ENCODE data around the gene PSMD13.
"Not testable (repeated sequence)": the region's sequence is repeated elsewhere in the genome, so short reads cannot be mapped to it uniquely, and the experiment has no call there.

PSMD13 gene

GRCh38 chr11:218815-219593 is 17.8 kb upstream of the PSMD13 start:
- DNase-seq: no peak

GRCh38 chr11:220641-221215 is 16.0 kb upstream of the PSMD13 start:
- DNase-seq: not testable (repeated sequence)

DNA sequence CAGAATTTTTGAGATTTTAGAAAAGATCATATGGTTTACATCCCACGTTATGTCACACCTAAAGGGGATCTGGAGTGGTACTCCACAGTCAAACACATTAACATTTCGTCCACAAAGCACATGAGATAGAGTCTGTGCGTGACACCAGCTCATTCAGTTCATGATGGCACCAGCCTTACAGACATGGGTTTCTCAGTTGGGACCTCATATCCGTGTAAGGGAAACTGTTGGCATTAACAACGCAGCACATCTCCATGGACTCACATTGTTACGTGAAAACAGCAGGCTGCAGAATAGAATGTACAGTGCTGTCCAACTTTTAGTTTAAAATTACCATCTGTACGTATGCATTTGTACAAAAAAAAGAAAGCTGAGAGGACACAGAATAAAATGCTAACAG is 15.2 kb upstream of the PSMD13 start:
- no peak for DNase-seq

- no peak for DNase-seq
These were observed 14.6 kb upstream of the PSMD13 start for GRCh38 chr11:221998-222789.

DNA sequence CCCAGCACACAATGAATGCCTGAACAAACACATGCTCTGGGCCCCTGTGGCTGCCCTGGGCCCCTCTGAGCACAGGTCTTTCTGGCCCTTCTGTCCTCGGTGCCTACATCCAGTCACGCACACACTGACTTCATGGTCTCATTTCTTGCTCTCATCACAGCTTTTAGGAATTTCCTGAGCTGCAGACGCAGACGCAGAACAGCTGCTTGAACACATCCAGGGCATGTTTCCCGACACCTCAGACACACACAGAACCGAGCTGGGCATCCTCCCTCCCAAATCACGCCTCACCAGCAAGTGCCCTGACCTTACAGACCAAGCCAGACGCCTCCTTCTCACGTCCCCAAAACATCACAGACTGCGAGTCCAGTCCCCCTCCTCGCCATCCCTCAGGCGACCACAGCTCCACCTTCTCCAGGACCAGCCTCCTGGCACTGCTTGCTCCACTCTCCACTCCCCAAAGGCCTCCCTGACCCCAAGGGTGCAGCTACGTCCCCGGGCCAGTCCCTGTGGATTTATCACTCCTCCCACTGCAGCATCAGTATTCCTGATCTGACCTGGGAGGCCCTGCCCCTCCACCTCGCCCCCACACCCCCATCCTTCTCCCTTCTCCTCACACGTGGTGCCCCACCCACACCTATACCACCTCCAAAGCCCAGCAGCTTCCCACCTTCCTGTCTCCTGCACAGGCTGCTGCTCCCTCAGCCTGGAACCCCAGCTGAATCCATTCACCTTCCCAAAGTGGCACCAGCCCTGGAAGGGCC is 13.6 kb upstream of the PSMD13 start:
- DNase-seq: no peak

GRCh38 chr11:223884-224283 is 12.9 kb upstream of the PSMD13 start:
- no peak for DNase-seq

GRCh38 chr11:224424-224823 is 12.4 kb upstream of the PSMD13 start:
- DNase-seq: no peak

DNA sequence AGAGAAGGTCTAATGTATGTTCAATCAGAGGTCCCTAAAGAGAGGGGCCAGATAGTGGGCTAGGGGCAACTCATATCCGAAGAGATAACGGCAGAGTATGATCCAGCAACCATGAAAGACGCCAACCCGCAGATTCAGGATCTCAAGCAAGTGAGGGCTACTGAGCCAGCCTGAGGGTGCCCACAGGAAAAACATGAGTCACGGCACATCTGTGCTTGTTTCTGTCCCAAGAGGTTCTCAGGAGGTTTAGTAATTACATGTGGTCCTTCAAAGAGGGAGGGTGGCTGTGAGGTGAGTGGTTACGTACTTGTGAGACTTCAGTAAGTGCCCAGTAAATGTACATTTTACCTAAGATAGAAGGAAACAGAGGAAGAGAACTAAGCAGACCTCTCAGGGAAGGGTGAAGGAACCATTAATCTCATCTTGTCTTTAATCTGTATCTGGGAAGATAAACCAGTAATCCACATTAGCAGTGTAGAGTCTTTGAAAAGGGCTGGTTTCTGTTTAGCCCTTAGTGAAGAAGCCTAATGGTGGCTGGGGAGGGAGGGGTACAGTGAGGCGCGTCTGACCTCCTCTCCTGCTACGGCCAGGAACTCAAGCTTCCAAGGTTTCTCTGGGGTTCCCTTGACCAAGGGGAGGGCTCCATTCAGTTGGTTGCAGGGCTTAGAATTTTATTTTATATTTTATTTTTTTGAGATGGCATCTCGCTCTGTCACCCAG is 10.9 kb upstream of the PSMD13 start:
- no peak for DNase-seq

DNA sequence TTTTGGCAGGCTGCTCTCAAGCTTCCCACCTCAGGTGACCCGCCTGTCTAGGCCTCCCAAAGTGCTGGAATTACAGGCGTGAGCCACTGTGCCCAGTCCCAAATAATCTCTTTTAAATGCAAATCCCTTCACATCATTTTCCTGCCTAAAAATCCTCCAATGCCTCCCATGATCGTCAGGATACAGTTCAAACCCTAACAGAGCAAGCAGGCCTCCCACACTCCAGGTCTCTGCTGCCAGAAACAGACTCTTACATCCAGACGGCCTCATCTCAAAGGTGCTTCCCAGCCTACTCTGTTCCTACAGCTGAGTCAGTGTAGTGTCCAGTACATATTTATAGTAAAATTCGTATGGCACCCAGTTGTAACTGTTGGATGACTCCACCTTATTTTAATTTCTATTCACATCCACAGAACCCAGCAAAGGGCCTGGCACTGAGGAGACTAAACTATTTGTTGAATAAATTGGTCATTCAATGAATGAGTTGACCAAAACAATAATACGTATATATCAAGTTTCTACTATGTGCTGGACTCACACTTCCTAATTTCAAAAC is 8.9 kb upstream of the PSMD13 start:
- no peak for DNase-seq

GRCh38 chr11:230431-230830 is 6.3 kb upstream of the PSMD13 start:
- DNase-seq: no peak

DNA sequence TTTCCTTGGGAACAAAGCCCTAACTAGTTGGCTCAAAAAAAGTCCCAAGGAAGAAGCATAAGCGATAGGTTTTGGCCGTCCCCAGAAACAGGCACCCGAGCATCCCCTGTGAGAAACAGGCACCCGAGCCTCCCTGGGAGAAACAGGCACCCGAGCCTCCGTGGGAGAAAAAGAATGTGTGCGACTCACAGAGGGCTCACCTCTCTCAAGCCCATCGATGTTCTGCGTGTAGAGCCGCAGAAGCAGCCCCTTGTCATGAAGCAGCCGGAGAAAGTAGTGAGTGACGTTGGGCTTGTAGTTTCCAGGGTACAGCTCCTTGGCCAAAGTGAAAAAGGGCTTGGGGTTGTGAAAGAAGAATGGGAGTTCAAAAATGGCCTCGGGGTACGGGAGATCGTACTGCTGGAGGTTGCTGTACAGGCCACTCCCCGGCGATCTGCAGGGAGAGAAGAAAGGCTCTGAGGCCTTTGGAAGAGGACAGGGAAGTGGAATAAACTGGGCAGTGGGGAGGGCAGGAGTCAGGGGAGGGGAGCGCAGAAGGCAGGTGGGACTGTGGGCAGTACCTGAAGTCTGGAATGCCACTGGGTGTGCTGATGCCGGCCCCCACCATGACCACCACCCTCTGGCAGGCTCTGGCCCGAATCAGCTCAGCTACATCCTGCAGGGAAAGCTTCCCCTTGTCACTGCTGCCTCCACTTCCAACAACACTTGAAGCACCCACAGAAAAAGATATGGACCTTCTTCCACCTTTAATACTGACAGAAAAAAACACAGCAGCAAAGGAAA is 3.8 kb upstream of the PSMD13 start:
- no peak for DNase-seq

DNA sequence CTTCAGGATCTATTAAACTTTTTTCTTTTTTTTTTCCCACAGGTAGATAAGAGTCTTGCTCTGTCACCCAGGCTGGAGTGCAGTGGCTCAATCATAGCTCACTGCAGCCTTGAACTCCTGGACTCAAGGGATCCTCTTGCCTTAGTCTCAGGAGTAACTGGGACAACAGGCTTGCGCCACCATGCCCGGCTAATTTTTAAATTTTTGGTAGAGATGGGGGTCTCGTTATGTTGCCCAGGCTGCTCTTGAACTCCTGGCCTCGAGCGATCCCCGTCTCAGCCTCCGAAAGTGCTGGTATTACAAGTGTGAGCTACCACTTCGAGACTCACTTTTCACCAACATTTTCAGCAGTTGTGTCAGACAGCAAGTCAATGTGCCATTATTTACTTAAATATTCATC is 1.6 kb upstream of the PSMD13 start:
- DNase-seq: no peak

DNA sequence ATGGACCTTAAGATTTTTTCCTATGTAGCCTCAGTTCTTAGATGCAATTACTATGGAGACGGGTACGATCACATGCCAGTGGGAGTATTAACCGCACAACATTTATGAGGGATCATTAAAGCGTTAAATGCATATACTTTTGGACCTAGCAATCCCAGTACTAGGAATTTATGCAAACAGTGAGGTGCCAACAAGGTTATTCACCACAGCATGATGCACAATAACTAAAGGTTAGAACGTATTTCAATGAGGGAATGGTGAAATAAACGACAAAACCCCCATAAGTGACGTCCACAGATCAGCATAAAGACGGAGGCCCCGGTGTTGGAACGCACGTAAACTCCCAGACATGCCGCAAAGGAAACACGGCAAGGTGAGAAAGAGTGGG is 1.2 kb upstream of the PSMD13 start:
- no peak for DNase-seq

DNA sequence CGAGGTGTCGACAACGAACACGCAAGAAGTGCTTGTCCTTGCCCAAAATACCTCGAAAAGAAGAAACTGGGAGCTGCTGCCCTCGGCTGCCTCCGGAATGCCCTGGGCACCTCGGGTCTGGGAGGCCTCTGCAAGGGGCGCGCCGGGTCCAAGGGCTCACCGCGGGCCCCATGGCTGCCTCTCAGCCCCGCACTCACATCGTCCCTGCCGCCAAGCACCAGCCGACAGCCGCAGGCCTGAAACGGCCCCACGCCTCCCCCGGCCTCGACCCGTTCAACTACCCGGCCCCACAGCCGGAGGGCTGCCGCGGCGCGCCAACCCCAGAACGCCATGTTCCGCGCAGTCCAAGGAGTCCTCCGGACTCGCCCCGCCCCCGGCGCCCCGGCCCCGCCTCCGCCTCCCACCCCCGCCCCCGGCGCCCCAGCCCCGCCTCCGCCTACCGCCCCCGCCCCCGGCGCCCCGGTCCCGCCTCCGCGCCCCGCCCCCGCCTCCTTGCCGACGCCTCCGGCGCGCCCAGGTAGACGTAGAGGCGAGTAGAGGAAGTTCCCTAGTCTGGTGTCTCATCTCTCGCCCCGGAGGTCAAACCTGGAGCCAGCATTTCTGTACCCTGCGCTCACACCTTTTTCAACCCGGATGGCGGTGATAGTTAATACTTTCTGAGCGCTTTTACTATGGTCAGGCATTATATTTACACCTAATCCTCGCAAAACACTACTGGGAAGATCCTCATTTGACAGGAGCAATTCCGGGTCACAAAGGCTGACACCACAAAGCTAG is 591 bp upstream of the PSMD13 start, which contains the start of gene SIRT3:
Gene SIRT3, minus strand, starts transcription at position 346 of the 777 bp plus-strand sequence. Its CDS starts 14 bp downstream, at position 332.
- peak; percentile 84 for DNase-seq

DNA sequence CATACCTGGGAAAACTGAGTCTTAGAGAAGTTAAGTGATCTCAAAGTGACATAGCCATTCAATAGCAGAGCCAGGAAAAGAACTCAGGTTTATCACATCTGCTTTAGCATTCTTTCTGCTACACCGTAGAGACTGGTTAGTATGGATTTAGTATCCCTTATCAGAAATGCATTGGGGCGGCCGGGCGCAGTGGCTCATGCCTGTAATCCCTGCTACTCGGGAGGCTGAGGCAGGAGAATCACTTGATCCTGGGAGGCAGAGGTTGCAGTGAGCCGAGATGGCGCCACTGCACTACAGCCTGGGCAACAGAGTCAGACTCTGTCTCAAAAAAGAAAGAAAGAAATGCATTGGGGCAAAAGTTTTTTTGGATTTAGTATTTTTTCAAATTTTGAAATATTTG is 1.6 kb downstream of the PSMD13 start:
- not testable (repeated sequence) for DNase-seq

GRCh38 chr11:240315-240714 is 3.5 kb downstream of the PSMD13 start:
- DNase-seq: no peak

GRCh38 chr11:241634-242033 is 4.9 kb downstream of the PSMD13 start:
- DNase-seq: no peak

- no peak for DNase-seq
These were observed 7.6 kb downstream of the PSMD13 start for GRCh38 chr11:244376-244775.

DNA sequence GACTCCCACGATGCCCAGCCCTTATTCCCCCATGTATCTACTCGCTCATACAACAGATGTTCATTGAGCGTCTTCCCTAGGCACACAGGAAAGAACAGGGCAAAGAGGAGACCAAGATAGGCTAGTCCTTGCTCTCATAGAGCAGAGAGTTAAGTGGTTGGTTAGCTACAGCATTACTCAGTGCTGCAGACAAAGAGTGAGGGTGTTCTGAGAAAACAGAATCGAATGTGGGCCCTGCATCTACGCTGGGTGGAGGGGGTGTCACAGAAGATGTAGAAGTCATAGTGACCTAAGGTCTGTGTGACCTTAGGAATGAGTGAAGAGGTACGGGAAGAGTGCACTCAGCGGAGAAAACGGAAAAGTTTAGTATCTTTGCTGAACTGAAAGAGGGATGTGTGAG is 12.3 kb downstream of the PSMD13 start:
- DNase-seq: no peak

DNA sequence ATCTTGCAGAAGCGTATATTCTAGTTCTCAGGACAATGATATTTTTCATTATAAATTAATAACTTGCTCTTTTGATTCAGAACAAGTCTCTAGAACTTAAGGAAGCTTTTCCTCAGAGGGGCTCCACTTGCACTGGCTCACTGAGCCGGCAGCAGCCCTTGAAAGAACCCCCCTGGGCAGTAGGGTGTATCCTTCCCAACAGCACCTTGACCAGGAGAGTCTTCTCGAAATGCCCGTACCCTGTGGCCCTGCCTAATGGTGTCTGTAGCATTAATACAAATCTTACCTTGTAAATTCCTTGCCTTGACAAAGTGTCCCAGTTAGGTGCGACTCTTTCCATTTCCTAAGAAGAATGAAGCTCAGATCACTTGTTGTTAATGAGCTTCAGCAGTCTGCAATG is 13.5 kb downstream of the PSMD13 start:
- no peak for DNase-seq

Measured in fibroblast of skin of abdomen (primary cell).